Esophagus muscularis mucosa (tissue), 4 donors: ENCODE data around the gene EFCAB12.
A peak's percentile ranks its signal among the peaks of the same experiment; 100 is the strongest.

ENCODE experiments used
- EP300 ChIP-seq: sonication (generic); formaldehyde crosslinking; IDR thresholded peaks from one replicate; pipeline ENCODE4 v1.6.1; 2017; ENCODE audit warnings: antibody characterized with exemption
- POLR2A ChIP-seq: fragments of 450-650 bp; IDR thresholded peaks from one replicate; pipeline ENCODE4 v1.6.1; 2017; ENCODE audit warnings: antibody characterized with exemption, moderate library complexity, mild to moderate bottlenecking, low read depth
- POLR2AphosphoS5 ChIP-seq, 2 donors: sonication (generic); formaldehyde crosslinking; IDR thresholded peaks; one replicate each; pipeline ENCODE4 v1.6.1; 2017; ENCODE audit warnings: antibody characterized with exemption in 2 of 2
- TF ChIP-seq, protein P1 (sequence below), 3 experiments: fragments of 200-600 bp in 2 of 3; fragments of 450-650 bp in 1 of 3; sonication (generic) in 2 of 3; IDR thresholded peaks; one replicate each; pipeline ENCODE4 v1.5.1; 2017 to 2019; ENCODE audit warnings: antibody characterized with exemption in 3 of 3, mild to moderate bottlenecking in 2 of 3, moderate library complexity in 1 of 3

DNA sequence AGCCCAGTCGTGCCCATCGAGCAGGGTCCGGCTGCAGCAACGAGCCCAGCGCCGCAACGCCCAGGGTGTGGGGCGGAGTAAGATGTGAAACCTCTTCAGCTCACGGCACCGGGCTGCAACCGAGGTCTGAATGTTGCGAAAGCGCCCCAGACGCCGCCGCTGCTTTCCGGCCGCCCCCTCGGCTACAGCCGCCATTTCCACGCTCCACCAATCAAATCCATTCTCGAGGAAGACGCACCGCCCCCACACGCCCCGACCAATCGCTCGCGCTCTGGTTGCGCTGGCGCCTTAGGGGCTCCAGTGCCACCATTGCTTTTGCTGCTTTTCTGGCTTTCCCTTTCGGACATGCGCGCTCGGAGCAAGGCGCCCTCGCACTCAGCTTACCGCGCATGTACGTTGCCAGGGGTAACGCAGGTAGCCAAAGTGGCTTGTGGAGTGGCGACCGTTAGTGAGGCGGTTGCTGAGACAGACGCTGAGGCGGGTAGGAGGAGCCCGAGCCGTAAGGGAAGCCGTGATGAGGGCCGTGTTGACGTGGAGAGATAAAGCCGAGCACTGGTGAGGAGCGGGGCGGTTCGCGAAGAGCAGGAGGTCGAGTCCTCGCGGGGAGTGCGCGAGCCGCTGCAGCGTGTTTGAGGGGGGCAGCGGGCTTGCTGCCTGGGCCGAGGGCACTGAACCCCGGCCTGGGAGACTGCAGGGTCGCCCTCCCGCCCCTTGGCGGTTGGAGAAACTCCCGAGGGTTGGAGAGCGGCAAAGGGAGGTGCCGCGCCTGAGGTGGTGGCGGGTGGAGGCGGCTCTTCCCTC is 11.6 kb upstream of the EFCAB12 start, which contains the start of the genes IFT122 and MBD4:
- TF ChIP-seq EP300 = no peak
- TF ChIP-seq, protein P1, sequence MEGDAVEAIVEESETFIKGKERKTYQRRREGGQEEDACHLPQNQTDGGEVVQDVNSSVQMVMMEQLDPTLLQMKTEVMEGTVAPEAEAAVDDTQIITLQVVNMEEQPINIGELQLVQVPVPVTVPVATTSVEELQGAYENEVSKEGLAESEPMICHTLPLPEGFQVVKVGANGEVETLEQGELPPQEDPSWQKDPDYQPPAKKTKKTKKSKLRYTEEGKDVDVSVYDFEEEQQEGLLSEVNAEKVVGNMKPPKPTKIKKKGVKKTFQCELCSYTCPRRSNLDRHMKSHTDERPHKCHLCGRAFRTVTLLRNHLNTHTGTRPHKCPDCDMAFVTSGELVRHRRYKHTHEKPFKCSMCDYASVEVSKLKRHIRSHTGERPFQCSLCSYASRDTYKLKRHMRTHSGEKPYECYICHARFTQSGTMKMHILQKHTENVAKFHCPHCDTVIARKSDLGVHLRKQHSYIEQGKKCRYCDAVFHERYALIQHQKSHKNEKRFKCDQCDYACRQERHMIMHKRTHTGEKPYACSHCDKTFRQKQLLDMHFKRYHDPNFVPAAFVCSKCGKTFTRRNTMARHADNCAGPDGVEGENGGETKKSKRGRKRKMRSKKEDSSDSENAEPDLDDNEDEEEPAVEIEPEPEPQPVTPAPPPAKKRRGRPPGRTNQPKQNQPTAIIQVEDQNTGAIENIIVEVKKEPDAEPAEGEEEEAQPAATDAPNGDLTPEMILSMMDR (IDR thresholded peaks at IDR 0.05) = no peak
- TF ChIP-seq POLR2A = peak; percentile 83
- peak; percentile 90 to 93 for TF ChIP-seq POLR2AphosphoS5 (IDR thresholded peaks at IDR 0.05)
